B cell (primary cell): Measurements from ENCODE around the gene ARHGAP28. TPM values are rescaled to one million over a fixed set of nuclear protein-coding genes. Genes with fewer than 3 reads are reported as not detected.

Experiments
- ATAC-seq: fragments of 200-7000 bp; cut with Tn5 transposase; one replicate; pipeline ENCODE4 v1.10.0; 2021; ENCODE audit warnings: low read depth, mild to moderate bottlenecking, moderate number of reproducible peaks, moderate library complexity
- CTCF ChIA-PET: fragments of 350-600 bp; sonication (Branson Sonifier 250); formaldehyde crosslinking; loops from one replicate; lab custom pipeline; 2021; ENCODE audit warnings: antibody characterized with exemption, inconsistent platforms; lab: Charles Lee
- POLR2A ChIA-PET: fragments of 350-600 bp; sonication (Branson Sonifier 250); formaldehyde crosslinking; loops from one replicate; lab custom pipeline; 2021; ENCODE audit warnings: antibody characterized with exemption; lab: Charles Lee
- DNase-seq: peaks from one replicate; pipeline ENCODE4 v3.0.0; 2013
- H2AFZ ChIP-seq: 2 replicates; pipeline ENCODE4 v1.6.1; 2012; ENCODE audit warnings: mild to moderate bottlenecking, low read depth, low read length; ENCODE audit not compliant: insufficient read depth, poor library complexity, severe bottlenecking
- H3K27ac ChIP-seq, 2 donors: 1 replicate in 1 of 2; 2 replicates in 1 of 2; pipeline ENCODE4 v1.5.1; 2012 to 2013; ENCODE audit warnings: low read length in 2 of 2, mild to moderate bottlenecking in 2 of 2, moderate library complexity in 1 of 2
- H3K27me3 ChIP-seq, 4 experiments: fragments of 200-600 bp in 1 of 4; sonication (generic) in 1 of 4; replicated peaks in 1 of 4; 1 replicate in 2 of 4; 2 replicates in 2 of 4; pipeline versions ENCODE4 v1.6.1 to v1.7.0; 2013 to 2016; ENCODE audit warnings: low read length in 3 of 4, mild to moderate bottlenecking in 2 of 4, mixed read lengths in 1 of 4, moderate library complexity in 1 of 4; ENCODE audit not compliant: insufficient read depth in 4 of 4, control insufficient read depth in 3 of 4; ENCODE audit errors: control extremely low read depth in 1 of 4
- H3K36me3 ChIP-seq, 2 experiments: replicated peaks in 1 of 2; 1 replicate in 1 of 2; 2 replicates in 1 of 2; pipeline versions ENCODE4 v1.6.1 to v1.7.1; 2013; ENCODE audit warnings: low read length in 1 of 2; ENCODE audit not compliant: insufficient read depth in 2 of 2, control insufficient read depth in 1 of 2; ENCODE audit errors: control extremely low read depth in 1 of 2, extremely low read depth in 1 of 2
- H3K4me1 ChIP-seq, 2 donors: fragments of 200-600 bp in 1 of 2; sonication (generic) in 1 of 2; 1 replicate in 1 of 2; 2 replicates in 1 of 2; pipeline versions ENCODE4 v1.5.1 to v1.6.1; 2013 to 2017; ENCODE audit warnings: low read length in 2 of 2; ENCODE audit not compliant: control insufficient read depth in 2 of 2, insufficient read depth in 2 of 2
- H3K4me2 ChIP-seq: replicated peaks from 2 replicates; pipeline ENCODE3; 2012; ENCODE audit warnings: mild to moderate bottlenecking, low read depth, low read length; ENCODE audit not compliant: poor library complexity, severe bottlenecking
- H3K4me3 ChIP-seq, 5 experiments: fragments of 200-600 bp in 1 of 5; sonication (generic) in 1 of 5; 1 replicate in 3 of 5; 2 replicates in 2 of 5; pipeline versions ENCODE4 v1.5.1 to v1.7.0; 2011 to 2016; ENCODE audit warnings: low read length in 4 of 5, mild to moderate bottlenecking in 4 of 5, low read depth in 2 of 5, control low read depth in 1 of 5, moderate library complexity in 1 of 5; ENCODE audit not compliant: insufficient read depth in 1 of 5; ENCODE audit errors: control extremely low read depth in 1 of 5, extremely low read depth in 1 of 5
- H3K79me2 ChIP-seq: fragments of 200-600 bp; sonication (generic); one replicate; pipeline ENCODE4 v1.6.0; 2016; ENCODE audit warnings: low read length; ENCODE audit not compliant: control insufficient read depth, insufficient read depth
- H3K9ac ChIP-seq: fragments of 200-600 bp; sonication (generic); 2 replicates; pipeline ENCODE4 v1.6.1; 2017; ENCODE audit warnings: mild to moderate bottlenecking, low read length, moderate library complexity
- H3K9me3 ChIP-seq, 3 donors: one replicate each; pipeline versions ENCODE4 v1.6.1 to v1.7.1; 2013; ENCODE audit warnings: low read length in 2 of 3; ENCODE audit not compliant: control insufficient read depth in 2 of 3, insufficient read depth in 1 of 3; ENCODE audit errors: control extremely low read depth in 1 of 3
- H4K20me1 ChIP-seq: 2 replicates; pipeline ENCODE4 v1.6.0; 2012; ENCODE audit warnings: mild to moderate bottlenecking, low read length; ENCODE audit not compliant: insufficient read depth, control insufficient read depth, poor library complexity, severe bottlenecking
- H3K27ac Mint-ChIP-seq: one replicate; pipeline ENCODE4 v1.8.0; 2021; ENCODE audit warnings: mixed read lengths
- H3K27me3 Mint-ChIP-seq: one replicate; pipeline ENCODE4 v1.8.0; 2021; ENCODE audit warnings: mixed read lengths
- H3K4me1 Mint-ChIP-seq: one replicate; pipeline ENCODE4 v1.8.0; 2021; ENCODE audit warnings: mixed read lengths
- H3K4me3 Mint-ChIP-seq: one replicate; pipeline ENCODE4 v1.8.0; 2021; ENCODE audit warnings: mixed read lengths
- H3K9me3 Mint-ChIP-seq: one replicate; pipeline ENCODE4 v1.8.0; 2022; ENCODE audit warnings: mixed read lengths; ENCODE audit not compliant: insufficient read depth
- CTCF ChIP-seq: fragments of 200-600 bp; IDR thresholded peaks from one replicate; pipeline ENCODE4 v1.8.0; 2022; ENCODE audit warnings: antibody characterized with exemption, mild to moderate bottlenecking
- EZH2 ChIP-seq: IDR thresholded peaks from 2 replicates; pipeline ENCODE4 v1.6.1; 2012; ENCODE audit warnings: borderline replicate concordance, low read depth, mild to moderate bottlenecking, moderate library complexity, low read length; ENCODE audit not compliant: insufficient read depth, poor library complexity, severe bottlenecking
- WGBS: methylation state at CpG from one replicate; pipeline ENCODE4 v1.1.5; 2013; ENCODE audit warnings: missing lambda C conversion rate; ENCODE audit not compliant: insufficient coverage; 5-methylcytosine and 5-hydroxymethylcytosine counted together
- intact Hi-C: fragments of 100-400 bp; cut with micrococcal nuclease; formaldehyde crosslinking; loops from one replicate; pipeline ENCODE4 v1.10.0; 2022
- polyA plus RNA-seq: library from polyadenylated mRNA; depleted of rRNA; stranded (reverse); fragments of >200 nt; gene quantifications from 2 replicates; pipeline ENCODE4 v1.2.3, GENCODE V29; 2012
- total RNA-seq, 2 donors: library from RNA; stranded (reverse); fragments of 120-200 nt in 1 of 2; gene quantifications; 1 replicate in 1 of 2; 2 replicates in 1 of 2; pipeline versions ENCODE4 v1.2.3 to v1.2.4, GENCODE V29; 2013 to 2022

ARHGAP28 gene
- total and polyA plus RNA-seq, 2 donors (not counting 1 experiment from before 2014, with no cell fraction given), result not detected

DNA sequence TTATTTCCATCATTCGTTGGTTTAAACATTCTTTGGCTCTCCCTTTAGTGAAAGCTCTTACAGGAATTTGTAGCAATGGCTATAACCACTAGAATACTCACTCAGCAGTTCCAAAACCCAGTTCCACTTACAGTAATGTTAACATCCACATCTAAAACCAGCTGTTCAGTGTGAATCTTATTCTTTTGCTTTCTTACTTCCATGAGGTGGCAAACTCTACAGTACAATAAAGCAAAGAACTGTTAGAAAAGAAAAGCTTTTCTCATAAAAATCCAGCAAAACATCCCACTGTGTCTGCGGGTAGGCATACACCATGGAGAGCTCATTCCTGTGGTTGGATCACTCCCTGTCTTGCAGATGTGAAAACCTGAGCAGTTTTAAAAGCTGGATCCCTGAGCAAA is 147.1 kb downstream of the ARHGAP28 start:
- no peaks in the 10 kb centered on the region for H3K4me1 Mint-ChIP-seq
- POLR2A ChIA-PET, result no interaction called here
- Histone ChIP-seq H3K36me3 (no peaks in the 10 kb centered on the region), H3K9me3 (peaks cover 0 to 4% (median 0%) of the 10 kb centered on the region in 3 donors), H3K4me1 (no peaks in the 10 kb centered on the region), H3K4me3 (no peak overlapping the region), H2AFZ (no peak overlapping the region), H3K9ac (no peak overlapping the region), H3K4me2 (no peak overlapping the region), H4K20me1 (no peaks in the 10 kb centered on the region), H3K27me3 (no peaks in the 10 kb centered on the region), H3K27ac (no peak overlapping the region), H3K79me2 (no peaks in the 10 kb centered on the region)
- H3K4me3 Mint-ChIP-seq, result no peak overlapping the region
- CTCF ChIA-PET, result no interaction called here
- no peak for DNase-seq
- intact Hi-C loops, result no loop called here
- no peak overlapping the region for H3K27ac Mint-ChIP-seq
- WGBS, result 60% methylated on average over 2 of the region's 2 CpGs
- ATAC-seq, result no peak
- no peaks in the 10 kb centered on the region for H3K27me3 Mint-ChIP-seq
- TF ChIP-seq CTCF (no peak), EZH2 (no peak)
- H3K9me3 Mint-ChIP-seq, result no peaks in the 10 kb centered on the region

DNA sequence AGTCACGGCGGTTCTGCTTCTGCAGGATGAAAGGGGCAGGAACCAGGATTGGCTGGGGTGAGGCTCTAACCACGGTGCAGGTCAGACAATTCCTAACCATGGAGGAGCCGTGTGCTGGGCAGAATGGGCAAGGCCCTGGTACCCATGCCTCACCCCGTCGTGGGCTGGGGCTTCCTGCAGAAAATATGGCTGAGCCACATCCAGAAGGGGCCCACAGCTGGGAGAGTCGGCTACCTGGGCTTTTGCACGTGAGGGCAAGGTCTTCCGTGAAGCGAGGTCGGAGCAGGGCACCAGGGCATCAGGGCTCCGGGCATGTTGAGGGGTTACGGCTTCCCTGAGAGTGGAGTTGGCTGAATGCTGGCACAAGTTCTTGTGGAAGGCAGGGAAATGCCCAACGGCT is 147.8 kb downstream of the ARHGAP28 start:
- TF ChIP-seq CTCF (no peak), EZH2 (no peak)
- no peak overlapping the region for H2AFZ ChIP-seq
- CTCF ChIA-PET, result no interaction called here
- H3K27me3 ChIP-seq, result no peaks in the 10 kb centered on the region
- H3K27me3 Mint-ChIP-seq, result no peaks in the 10 kb centered on the region
- no peaks in the 10 kb centered on the region for H4K20me1 ChIP-seq
- H3K27ac ChIP-seq, result no peak overlapping the region
- no peaks in the 10 kb centered on the region for H3K4me1 Mint-ChIP-seq
- intact Hi-C loops, result no loop called here
- 96% methylated on average over 13 of the region's 14 CpGs for WGBS
- no peaks in the 10 kb centered on the region for H3K36me3 ChIP-seq
- DNase-seq (no peak), ATAC-seq (no peak)
- no peak overlapping the region for H3K4me2 ChIP-seq
- no peak overlapping the region for H3K4me3 Mint-ChIP-seq
- no peak overlapping the region for H3K4me3 ChIP-seq
- no peaks in the 10 kb centered on the region for H3K79me2 ChIP-seq
- peaks cover 0 to 4% (median 0%) of the 10 kb centered on the region in 3 donors for H3K9me3 ChIP-seq
- H3K9me3 Mint-ChIP-seq, result no peaks in the 10 kb centered on the region
- no peak overlapping the region for H3K9ac ChIP-seq
- no peak overlapping the region for H3K27ac Mint-ChIP-seq
- POLR2A ChIA-PET, result no interaction called here
- no peaks in the 10 kb centered on the region for H3K4me1 ChIP-seq
